ENCODE data around the gene LRRC4C. TPM values are rescaled to one million over a fixed set of nuclear protein-coding genes. Genes with fewer than 3 reads are reported as not detected.

The LRRC4C gene
- total RNA-seq, 1 experiment from 2014 or later, result 0.12 TPM

DNA sequence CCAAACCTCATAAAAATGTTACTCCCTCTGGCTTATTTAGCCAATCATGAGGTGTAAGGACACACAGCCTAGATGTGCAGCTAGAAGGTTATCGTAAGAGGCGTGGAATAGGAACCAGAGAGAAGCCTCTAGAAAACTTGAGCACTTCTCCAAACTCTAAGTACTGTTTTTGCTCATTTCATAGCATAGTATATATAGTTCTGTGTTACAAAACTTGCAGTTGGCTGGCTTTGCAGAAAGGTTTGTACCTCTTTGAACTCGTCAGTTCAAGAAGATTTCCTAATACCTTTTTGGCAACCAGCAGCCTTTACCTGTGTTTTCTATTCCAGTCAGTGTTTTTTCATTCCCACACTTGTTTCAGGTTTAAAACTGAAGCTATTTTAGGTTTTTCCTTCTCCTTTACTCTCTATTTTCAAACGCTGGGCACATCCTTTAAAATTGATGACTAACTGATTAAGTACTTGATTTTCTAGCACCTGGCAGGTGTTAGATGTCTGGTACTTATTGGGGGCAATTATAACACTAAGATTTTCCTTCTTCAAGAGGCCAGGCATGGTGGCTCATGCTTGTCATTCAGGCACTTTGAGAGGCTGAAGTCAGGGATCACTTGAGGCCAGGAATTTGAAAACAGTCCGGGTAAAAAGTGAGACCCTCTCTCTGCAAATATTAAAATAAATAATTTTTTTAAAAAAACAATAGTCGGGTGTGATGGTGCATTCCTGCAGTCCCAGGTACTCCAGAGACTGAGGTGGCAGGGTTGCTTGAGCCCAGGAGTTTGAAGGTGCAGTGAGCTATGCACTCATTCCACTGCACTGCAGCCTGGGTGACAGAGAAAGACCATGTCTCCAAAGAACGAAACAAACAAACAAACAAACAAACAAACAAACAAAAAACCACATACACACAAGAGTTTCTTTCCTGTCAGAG lies 125.2 kb downstream of the LRRC4C start:
- DNase-seq (ENCODE audit: extremely low read depth, low read depth), result no peak

DNA sequence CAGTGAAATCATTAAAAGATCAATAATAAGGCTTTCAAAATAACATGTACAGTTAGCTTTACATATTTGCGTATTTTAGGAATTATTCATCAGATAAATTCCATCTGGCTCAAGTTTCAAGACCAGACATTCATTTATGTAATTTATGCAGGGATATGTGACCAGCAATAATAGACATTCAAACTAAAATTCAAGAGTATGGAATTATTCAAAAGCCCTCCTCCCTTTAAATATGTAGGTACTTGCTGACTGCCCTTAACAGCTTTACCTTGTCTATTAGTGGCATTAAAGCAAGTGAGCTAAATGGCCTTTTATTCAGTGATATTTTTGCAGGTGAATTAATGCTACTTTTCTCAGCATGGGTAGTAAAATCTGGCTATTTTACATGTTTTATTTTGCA lies 126.1 kb downstream of the LRRC4C start:
- DNase-seq (ENCODE audit: extremely low read depth, low read depth), result no peak

DNA sequence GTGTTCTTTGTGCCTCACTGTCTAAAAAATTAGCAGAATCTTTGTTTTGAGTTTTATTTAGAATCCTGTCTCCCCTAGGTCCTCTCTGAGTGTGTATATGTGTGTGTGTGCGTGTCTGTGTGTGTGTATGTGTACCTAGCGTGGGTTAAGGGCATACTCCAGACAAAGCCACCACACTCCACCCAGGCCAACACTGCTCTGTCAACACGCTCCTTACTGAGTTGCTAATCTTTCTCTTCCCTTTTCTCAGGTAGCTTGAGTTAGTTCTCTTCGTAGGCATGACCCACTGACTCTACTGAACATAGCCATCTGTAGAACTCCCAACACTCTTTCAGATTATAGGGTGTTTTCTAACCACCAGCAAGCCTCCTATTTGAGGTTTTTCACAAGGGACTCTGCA lies 131.1 kb downstream of the LRRC4C start:
- no peak for DNase-seq (ENCODE audit: extremely low read depth, low read depth)

DNA sequence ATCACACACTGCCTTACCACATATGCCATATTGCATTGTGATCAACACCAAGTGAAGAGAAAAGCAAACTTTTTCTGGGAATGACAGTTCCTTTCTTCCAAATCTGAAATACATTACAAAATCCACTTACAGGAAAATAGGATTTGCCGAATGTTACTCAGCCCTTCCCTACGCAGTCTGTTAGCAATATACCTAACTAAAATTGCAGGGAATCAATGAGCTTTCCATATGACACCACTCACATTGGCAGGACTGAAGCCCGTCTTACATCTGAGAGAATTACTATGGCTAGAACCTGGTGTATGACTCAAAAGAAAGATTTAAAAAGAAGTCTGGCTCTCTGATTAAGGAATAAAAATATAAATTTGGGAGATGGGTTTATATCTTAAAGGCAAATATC lies 136.0 kb downstream of the LRRC4C start:
- DNase-seq (ENCODE audit: extremely low read depth, low read depth), result no peak

DNA sequence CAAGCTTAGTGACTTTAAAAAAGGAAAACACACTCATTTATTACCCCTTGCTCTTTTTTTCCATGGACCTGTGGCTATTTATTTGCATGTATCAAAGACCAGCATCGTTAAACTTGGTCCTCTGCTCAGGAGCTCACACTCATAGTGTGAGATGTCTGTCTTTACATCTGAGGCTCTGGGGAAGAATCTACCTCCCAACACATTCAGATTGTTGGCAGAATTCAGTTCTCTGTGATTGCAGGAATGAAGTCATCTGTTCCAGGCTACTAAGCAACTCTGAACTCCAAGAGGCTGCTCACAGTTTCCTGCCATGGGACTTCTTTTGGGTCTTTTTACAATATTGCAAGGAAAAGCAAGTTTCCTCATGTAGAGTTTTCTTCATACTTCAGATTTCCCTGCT lies 138.8 kb downstream of the LRRC4C start:
- DNase-seq (ENCODE audit: extremely low read depth, low read depth), result no peak

DNA sequence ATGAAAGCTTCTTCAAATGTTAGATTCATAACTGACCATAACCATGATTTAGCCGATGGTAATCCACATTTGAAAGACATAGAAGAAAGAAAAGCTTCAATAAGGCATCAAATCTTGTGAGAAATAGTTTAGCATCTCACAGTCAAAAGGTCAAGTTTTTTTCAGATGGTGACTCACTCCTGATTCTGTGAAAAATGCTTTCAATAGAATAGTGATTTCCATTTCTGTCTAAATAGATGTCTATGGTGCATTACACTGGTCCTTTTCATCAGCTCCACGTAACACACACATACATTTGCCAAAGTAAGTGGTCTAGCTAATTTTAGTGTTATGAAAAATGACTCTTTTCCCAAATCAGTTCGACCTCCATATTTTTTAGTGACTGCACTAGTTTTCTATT lies 139.2 kb downstream of the LRRC4C start:
- no peak for DNase-seq (ENCODE audit: extremely low read depth, low read depth)

DNA sequence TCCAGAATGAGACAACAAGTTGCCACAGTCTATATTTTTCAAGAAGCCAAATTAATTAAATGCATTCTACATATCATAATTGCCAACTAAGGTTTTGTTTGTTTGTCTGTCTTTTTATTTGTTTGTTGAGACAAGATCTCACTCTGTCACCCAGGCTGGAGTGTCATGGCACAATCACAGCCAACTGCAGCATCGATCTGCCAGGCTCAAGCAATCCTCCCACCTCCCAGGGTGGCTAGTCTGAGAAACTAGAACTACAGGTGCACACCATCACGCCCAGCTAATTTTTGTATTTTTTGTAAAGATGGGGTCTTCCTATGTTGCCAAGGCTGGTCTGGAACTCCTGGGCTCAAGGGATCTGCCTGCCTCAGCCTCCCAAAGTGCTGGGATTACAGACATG lies 140.0 kb downstream of the LRRC4C start:
- no peak for DNase-seq (ENCODE audit: extremely low read depth, low read depth)

DNA sequence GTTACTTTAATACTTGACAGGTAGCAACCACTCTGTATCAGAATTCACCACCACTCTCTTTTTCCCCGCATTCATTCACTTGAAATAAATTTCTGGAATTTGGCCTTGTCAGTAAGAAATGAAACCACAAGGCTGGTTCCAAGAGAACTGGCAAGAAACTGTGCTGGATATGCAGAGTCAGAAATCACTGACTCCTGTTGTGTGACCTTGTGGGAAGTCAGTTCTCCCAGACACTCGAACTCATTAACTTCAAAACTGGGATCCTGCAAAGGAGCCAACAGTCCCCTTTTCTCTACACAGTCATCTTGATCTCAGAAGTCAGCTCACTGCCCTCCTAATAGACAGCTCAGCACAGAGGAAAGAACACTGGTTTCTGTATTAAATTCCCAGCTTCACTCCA lies 142.7 kb downstream of the LRRC4C start:
- no peak for DNase-seq (ENCODE audit: extremely low read depth, low read depth)

DNA sequence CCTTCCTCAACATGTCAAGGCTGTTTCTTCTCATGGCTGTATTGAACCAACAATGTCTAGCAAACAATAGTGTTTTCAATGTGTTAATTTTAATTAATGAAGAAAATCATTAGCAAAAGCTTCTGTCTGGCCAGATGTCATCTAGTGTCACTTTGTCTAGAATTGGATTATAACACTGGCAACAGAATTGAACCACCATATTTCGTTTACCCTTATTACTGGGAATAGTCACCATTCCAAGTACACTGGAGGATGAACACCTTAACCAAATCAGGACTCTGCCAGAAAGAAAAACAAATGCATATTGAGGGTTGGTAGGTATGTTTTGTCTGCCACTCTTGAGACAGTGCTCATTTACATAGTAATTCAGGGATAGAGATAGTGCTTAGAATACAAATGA lies 146.2 kb downstream of the LRRC4C start:
- no peak for DNase-seq (ENCODE audit: extremely low read depth, low read depth)

DNA sequence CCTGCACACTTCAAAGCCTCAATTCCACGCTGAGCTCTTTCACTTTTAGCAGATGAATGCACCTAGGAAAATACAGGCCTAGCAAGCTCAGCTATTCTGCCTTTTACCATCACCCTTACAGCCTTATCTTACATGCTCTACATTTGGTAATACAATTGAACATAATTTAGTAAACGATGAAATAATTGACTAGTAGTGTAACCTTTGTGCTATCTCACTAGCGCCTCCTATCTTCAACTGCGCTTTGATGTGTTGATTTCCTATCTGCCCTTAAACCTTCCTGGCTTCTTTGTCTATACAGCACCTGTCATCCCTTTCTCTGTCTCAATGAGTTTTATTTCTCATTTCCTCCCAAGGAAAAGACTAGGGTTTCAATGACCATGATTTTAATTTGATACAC lies 149.7 kb downstream of the LRRC4C start:
- DNase-seq (ENCODE audit: extremely low read depth, low read depth), result no peak

DNA sequence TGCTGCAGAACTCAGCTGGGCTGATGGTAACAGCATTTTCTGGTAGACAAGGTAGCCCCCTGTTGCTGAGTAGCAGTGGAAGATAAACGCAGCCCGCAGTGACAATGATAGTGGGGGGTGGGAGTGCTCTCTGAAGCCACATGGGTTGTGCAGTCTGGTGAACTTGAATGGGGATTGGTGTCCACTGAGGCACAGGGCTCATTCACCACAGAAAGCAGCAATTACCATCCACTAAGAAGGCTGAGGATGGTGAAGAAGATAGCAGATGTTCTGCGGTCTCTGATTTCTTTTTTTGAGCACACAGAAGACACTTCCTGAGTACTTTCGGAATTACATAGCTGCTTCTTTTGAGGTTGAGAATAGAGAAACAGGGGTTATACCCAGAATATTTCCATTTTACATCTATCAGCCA lies 150.3 kb downstream of the LRRC4C start:
- DNase-seq (ENCODE audit: extremely low read depth, low read depth), result no peak

DNA sequence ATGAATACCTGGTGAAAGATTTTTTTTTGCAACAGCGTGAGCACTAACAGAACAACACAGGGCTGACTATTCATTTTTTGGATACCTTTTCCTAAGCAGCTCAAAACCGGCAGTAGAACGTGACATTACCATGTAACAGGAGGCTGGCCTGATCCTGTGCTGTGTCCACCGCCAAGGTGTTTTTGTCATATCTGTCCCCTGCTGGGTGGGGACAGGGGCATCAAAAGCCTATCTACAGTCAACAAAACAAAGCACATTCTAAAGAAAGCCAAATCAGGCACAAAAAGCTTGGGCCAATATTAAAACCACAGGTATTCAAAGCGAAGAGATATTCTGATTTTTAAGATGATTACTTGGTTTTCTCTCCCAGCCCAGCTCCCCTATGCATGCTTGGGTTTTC lies 151.2 kb downstream of the LRRC4C start:
- no peak for DNase-seq (ENCODE audit: extremely low read depth, low read depth)

DNA sequence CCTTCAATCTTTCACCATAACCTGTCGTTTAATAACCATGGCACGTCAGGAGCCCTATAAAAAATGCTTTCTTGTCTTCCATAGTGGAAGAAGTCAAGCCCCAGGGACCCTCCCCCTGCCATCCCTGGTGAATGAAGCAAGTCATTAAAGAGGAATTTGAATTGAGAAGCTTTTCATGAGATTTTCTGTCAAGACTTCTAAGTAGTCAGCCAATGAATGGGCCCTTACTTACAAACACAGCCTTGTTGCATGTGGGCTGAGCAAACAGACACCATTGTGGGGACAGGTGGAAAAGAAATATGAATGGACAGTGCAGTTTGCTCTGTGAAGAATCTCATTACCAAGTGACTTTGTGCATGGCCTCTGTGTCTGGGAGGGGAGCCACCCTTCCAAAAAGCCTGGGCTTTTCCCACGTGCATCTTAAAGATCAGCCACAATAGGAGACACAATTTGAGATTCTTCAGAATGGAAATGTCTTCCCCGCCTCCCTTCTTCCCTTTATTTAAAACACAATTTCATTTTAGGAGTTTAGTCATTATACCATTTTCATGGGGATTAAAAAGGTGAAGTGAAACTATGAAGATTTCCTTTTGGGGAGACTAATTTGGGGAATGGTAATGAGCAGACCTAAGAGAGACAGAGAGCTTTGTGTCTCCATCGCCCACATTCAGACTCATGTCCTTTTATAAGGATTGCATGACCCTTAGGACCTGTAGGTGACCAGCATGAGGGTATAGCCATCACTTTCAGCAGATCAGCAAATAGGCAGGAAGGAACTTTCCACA lies 152.0 kb downstream of the LRRC4C start:
- DNase-seq (ENCODE audit: extremely low read depth, low read depth), result no peak

DNA sequence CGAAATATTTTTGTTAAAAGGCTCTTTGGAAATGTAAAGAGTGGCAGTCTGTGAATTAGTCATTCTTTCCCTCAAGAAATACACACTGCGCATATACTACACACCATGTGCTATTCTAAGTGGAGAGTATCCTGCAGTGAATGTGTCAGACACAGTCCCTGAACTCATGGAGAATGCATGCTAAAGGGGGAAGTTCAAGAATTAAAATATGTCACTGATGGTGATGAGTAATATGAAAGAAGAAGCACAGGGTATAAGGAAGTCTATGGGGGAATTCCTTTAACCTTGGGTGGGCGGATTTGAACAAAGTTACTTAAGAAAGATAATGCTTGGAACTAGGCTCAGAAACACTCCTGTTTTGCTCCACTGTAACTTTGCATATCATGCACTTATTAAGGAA lies 153.0 kb downstream of the LRRC4C start:
- DNase-seq (ENCODE audit: extremely low read depth, low read depth), result no peak

DNA sequence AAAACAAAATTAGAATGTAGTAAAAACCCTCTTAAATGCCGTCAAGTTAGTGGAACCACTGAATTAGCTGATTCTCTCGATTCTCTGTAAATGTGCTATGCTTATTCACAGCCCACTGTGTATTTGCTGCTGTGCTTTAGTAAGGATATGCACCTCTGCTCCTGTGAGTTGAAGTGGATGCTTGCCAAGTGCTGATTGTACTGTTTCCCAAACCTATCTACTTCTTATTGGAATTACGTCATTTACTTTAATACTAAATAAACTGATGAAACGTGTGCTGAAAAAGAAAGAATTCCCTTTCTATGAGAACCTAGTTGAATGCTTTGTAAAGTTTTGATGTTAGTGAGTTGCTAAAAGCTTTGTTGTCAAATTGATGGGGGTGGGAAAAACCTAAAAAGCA lies 158.4 kb downstream of the LRRC4C start:
- DNase-seq (ENCODE audit: extremely low read depth, low read depth), result no peak

DNA sequence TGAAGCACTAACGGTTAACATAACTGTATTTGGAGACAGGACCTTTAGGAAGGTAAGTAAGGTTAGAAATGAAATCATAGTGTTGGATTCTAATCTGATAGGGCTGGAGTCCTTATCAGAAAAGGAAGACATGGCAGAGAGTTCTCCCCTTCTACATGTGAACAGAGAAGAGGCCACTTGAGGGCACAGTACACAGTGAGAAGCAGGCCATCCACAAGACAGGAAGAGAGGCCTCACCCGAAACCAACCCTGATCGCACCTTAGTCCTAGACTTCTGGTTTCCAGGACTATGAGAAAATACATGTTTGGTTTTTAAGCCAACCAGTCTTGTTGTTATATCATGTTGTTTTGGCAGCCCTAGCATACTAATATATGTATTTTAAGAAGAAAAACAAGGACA lies 170.0 kb downstream of the LRRC4C start:
- DNase-seq (ENCODE audit: extremely low read depth, low read depth), result no peak

DNA sequence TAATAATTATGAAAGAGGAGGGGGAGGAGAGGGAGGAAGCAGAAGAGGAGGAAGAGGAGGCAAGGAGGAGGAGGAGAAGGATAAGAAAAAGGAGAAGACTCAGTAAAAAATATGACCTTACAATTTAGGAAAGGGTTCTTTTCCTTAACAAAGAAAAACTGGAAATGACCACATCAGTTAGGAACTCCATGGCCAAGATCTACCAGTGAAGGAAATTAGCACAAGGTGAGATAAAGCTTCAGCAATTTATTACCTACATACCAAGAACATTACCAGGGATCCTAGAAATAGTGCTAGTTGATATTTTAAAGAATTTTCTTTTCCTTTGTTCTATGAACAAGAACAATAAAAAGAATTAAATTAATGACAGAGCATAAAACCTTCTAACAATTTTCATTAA lies 172.7 kb downstream of the LRRC4C start:
- no peak for DNase-seq (ENCODE audit: extremely low read depth, low read depth)

DNA sequence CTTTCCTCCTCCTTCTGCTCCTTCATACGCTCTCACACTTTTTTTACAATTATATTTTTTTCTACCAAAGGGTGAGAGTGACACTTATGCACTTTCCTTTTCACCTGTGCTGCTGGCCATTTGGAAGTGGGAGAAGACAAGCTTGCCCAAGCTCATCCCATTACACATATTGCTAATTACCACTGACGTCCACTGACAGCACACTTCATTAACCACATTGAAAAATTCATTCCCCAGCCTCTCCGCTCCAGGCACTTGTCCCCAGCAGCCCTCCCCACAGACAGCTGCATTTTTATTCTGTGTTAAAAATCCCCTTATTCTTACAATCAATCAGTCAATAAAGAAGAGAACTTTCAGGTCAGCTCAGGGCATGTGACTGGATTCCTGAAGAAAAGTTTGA lies 175.1 kb downstream of the LRRC4C start:
- no peak for DNase-seq (ENCODE audit: extremely low read depth, low read depth)

DNA sequence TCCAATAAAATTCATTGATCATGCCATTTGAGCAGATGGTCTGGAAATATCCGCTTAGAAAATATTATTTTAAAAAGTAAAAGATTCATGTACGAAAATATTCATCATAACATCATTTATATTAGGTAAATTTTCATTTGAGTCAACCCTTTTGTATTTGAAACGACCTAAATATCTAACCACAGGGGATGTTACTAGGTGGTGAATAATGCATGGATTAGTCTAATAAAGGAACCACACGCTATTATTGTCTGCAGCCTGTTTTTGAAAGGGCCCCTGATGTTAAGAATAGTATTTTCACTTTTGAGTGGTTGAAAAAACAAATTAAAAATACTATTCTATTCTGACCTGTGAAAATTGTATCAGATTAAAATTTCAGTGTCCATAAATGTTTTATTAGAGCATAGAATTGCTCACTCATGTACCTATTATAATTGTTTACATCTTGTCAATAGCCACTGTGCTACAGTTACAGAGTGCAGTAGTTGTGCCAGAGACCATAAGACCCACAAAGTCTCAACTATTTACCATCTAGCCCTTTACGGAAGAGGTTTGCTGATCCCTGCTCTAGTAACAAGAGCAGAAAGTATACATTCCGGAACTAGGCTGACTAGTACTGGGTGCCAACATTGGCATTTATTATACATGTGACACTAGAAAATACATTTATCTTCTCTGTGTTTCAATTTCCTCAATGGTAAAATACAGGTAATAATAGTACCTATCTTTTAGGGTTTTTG lies 176.1 kb downstream of the LRRC4C start:
- DNase-seq (ENCODE audit: extremely low read depth, low read depth), result no peak

DNA sequence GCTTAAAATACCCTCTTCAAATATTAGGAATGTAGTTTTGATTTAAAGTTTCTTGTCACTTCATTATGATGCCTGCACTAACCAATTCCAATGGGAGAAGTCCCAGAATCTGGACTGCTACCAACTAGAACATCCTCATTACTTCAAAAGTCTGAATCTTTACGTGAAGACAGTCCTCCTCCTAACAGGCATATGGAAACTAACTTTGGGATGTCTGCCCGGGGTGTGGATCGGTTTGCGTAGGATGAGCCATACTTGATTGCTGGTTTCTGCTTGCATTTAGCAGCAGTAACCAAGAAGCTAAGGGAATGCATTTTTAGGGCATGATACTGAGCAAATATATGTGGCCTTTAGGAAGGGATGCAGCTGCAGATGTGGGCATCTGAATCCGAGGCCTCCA lies 177.1 kb downstream of the LRRC4C start:
- no peak for DNase-seq (ENCODE audit: extremely low read depth, low read depth)

DNA sequence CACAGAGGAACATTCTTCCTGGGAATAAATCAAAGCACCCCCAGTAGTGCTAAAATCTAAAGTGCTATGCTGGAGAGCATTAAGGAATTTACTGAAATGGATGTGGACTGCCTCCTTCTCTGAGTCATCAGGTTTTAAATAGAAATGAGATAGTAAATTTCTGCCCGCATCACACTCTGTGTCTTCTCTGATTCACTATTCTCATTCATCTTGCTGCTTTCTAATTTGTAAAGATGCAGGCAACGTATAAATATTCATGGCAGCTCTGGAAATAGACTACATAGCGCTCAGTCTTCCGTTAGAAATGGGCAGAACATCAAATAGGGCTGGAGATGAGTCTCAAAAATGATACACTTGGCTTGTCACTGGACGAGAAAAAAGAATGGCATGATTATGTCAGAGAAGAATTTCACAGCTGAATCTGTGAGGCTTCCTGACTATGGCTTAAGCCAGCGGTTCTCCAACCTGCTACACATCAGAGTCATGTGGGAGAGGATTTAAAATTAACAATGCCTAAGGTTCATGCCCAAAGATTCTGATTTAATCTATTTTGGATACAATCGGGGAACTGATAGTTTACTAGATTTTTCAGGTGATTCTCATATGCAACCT lies 178.2 kb downstream of the LRRC4C start:
- no peak for DNase-seq (ENCODE audit: extremely low read depth, low read depth)

All from NCI-H460 (cell line).